ENCODE results near the gene ADGRB2.

- TF ChIP-seq, protein P1, sequence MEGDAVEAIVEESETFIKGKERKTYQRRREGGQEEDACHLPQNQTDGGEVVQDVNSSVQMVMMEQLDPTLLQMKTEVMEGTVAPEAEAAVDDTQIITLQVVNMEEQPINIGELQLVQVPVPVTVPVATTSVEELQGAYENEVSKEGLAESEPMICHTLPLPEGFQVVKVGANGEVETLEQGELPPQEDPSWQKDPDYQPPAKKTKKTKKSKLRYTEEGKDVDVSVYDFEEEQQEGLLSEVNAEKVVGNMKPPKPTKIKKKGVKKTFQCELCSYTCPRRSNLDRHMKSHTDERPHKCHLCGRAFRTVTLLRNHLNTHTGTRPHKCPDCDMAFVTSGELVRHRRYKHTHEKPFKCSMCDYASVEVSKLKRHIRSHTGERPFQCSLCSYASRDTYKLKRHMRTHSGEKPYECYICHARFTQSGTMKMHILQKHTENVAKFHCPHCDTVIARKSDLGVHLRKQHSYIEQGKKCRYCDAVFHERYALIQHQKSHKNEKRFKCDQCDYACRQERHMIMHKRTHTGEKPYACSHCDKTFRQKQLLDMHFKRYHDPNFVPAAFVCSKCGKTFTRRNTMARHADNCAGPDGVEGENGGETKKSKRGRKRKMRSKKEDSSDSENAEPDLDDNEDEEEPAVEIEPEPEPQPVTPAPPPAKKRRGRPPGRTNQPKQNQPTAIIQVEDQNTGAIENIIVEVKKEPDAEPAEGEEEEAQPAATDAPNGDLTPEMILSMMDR (conservative IDR thresholded peaks at IDR 0.05; ENCODE audit: low read length): no peak
- TF ChIP-seq EZH2phosphoT487 (IDR thresholded peaks at IDR 0.05; ENCODE audit: borderline replicate concordance, low read depth, low read length): no peak
Observed at GRCh38 chr1:31787786-31788137, 23.6 kb upstream of the ADGRB2 start.

All from OCI-LY7 (cell line).